Heart left ventricle (tissue), 16 donors: ENCODE data around the gene ELOVL5. TPM values are rescaled to one million over a fixed set of nuclear protein-coding genes. Genes with fewer than 3 reads are reported as not detected.
"Not testable (repeated sequence)": the region's sequence is repeated elsewhere in the genome, so short reads cannot be mapped to it uniquely, and the experiment has no call there.

Experiments
- ATAC-seq, 4 donors: fragments of 200-7000 bp; cut with Tn5 transposase; one replicate each; pipeline ENCODE4 v1.9.1; 2020 to 2022; ENCODE audit warnings: moderate library complexity in 4 of 4, mild to moderate bottlenecking in 3 of 4, moderate number of reproducible peaks in 1 of 4
- DNase-seq, 5 donors: peaks; one replicate each; pipeline ENCODE4 v3.0.0-alpha.2; 2020
- H3K27ac ChIP-seq, 12 donors: fragments of 200-600 bp; sonication (generic) in 4 of 12; one replicate each; pipeline versions ENCODE4 v1.5.0 to v1.8.0; 2016 to 2022; ENCODE audit warnings: mild to moderate bottlenecking in 2 of 12
- H3K27me3 ChIP-seq, 9 donors: fragments of 200-600 bp; sonication (generic) in 2 of 9; one replicate each; pipeline versions ENCODE4 v1.5.1 to v1.8.0; 2016 to 2022; ENCODE audit warnings: mild to moderate bottlenecking in 3 of 9
- H3K36me3 ChIP-seq, 9 donors: fragments of 200-600 bp; sonication (generic) in 2 of 9; one replicate each; pipeline versions ENCODE4 v1.5.0 to v1.8.0; 2018 to 2022; ENCODE audit warnings: mild to moderate bottlenecking in 2 of 9
- H3K4me1 ChIP-seq, 12 donors: fragments of 200-600 bp; sonication (generic) in 4 of 12; one replicate each; pipeline versions ENCODE4 v1.5.0 to v1.8.0; 2016 to 2022; ENCODE audit warnings: mild to moderate bottlenecking in 3 of 12
- H3K4me3 ChIP-seq, 12 donors: fragments of 200-600 bp; sonication (generic) in 4 of 12; one replicate each; pipeline versions ENCODE4 v1.5.0 to v1.8.0; 2017 to 2022; ENCODE audit warnings: mild to moderate bottlenecking in 9 of 12, moderate library complexity in 4 of 12
- H3K9me3 ChIP-seq, 12 donors: fragments of 200-600 bp; sonication (generic) in 4 of 12; one replicate each; pipeline versions ENCODE4 v1.5.0 to v1.8.0; 2016 to 2022; ENCODE audit warnings: mild to moderate bottlenecking in 1 of 12
- POLR2A ChIP-seq, 2 donors: fragments of 450-650 bp; IDR thresholded peaks; one replicate each; pipeline ENCODE4 v1.6.1; 2017; ENCODE audit warnings: antibody characterized with exemption in 2 of 2, mild to moderate bottlenecking in 2 of 2, moderate library complexity in 2 of 2
- WGBS, 4 donors: extraction: QIAGEN DNeasy Blood & Tissue Kit in 2 of 4; methylation state at CpG; one replicate each; pipeline versions ENCODE4 v1.1.5 to v1.1.7; 2013 to 2018; 5-methylcytosine and 5-hydroxymethylcytosine counted together
- intact Hi-C, 10 donors: fragments of 100-400 bp; cut with DNase I; formaldehyde crosslinking; loops; one replicate each; pipeline versions ENCODE4 v1.11.1 to v1.14.2; 2022
- polyA plus RNA-seq, 2 donors: library from polyadenylated mRNA; stranded (reverse); fragments of 200-250 nt; gene quantifications; one replicate each; pipeline ENCODE4 v1.2.3, GENCODE V29; 2013
- total RNA-seq, 9 donors: library from RNA; depleted of rRNA in 2 of 9; stranded (reverse); fragments of >200 nt in 2 of 9; fragmentation: NEBNext Ultra II Directional in 3 of 9; extraction: Animal tissue kit (Norgen Biotek cat#: 25700) in 3 of 9; gene quantifications; one replicate each; pipeline versions ENCODE4 v1.1.0 to v1.2.4, GENCODE V29; 2016 to 2023
- TF ChIP-seq, protein P1 (sequence below), 12 donors: fragments of 200-600 bp; sonication (generic) in 4 of 12; IDR thresholded peaks; one replicate each; pipeline versions ENCODE4 v1.5.0 to v1.8.0; 2018 to 2022; ENCODE audit warnings: antibody characterized with exemption in 12 of 12, mild to moderate bottlenecking in 5 of 12
- donor health status: ischemic (EF 13 %, LVEDD 7.1; RV severe dilation, severe dysfunction).
- donor health status: healthy with polysubstance abuse.
- donor health status: DM: no; HTN: yes; CAD: no.
- donor health status: DM: no; HTN: no; CAD: no.
- donor health status: ischemic (EF 25% LVEDD 6.9; RV normal size, moderate dysfunction).
- donor health status: ischemic (EF 25% LVEDD 5.7; RV mildly dilated, moderate dysfunction).
- donor health status: healthy.
- donor health status: DM: yes; HTN: yes; CAD: no.
- donor health status: ischemic (EF 35%, LVEDD 5.7; RV mildly dilated, moderate dysfunction).
- donor health status: nonischemic (EF 11% LVEDD 7.7; RV severe dilation, severe dysfunction).
- donor health status: DM: yes; HTN: yes; CAD: no.
- donor health status: PGD.
- donor health status: ischemic (EF 29% LVEDD 5.4; RV normal size, mild dysfunction).
- donor health status: nonischemic (EF 23%, LVEDD 6.1; RV moderate dilation, normal function).

Gene ELOVL5
- total and polyA plus RNA-seq, 11 donors, result 9.6 to 47.9 (median 29.3) TPM

DNA sequence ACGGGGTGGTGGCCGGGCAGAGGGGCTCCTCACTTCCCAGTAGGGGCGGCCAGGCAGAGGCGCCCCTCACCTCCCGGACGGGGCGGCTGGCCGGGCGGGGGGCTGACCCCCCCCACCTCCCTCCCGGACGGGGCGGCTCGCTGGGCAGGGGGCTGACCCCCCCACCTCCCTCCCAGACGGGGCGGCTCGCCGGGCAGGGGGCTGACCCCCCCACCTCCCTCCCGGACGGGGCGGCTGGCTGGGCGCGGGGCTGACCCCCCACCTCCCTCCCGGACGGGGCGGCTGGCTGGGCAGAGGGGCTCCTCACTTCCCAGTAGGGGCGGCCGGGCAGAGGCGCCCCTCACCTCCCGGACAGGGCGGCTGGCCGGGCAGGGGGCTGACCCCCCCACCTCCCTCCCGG lies 43.8 kb downstream of the ELOVL5 start:
- not testable (repeated sequence) for H3K9me3 ChIP-seq, H3K4me3 ChIP-seq, ATAC-seq, H3K27ac ChIP-seq, H3K27me3 ChIP-seq, H3K36me3 ChIP-seq, DNase-seq
- 84 to 99% (median 93%) methylated on average over 2 to 23 of the region's 32 CpGs for WGBS, 4 donors
- intact Hi-C loops, result loop anchor here in 6 of 10 donors (5.0 kb wide), 1 partner anchor 42 kb away; the partner anchor contains the start of gene ELOVL5 (in 6 of the 6)
- peaks cover 20 to 79% (median 69%) of the 10 kb centered on the region in 12 donors for H3K4me1 ChIP-seq

DNA sequence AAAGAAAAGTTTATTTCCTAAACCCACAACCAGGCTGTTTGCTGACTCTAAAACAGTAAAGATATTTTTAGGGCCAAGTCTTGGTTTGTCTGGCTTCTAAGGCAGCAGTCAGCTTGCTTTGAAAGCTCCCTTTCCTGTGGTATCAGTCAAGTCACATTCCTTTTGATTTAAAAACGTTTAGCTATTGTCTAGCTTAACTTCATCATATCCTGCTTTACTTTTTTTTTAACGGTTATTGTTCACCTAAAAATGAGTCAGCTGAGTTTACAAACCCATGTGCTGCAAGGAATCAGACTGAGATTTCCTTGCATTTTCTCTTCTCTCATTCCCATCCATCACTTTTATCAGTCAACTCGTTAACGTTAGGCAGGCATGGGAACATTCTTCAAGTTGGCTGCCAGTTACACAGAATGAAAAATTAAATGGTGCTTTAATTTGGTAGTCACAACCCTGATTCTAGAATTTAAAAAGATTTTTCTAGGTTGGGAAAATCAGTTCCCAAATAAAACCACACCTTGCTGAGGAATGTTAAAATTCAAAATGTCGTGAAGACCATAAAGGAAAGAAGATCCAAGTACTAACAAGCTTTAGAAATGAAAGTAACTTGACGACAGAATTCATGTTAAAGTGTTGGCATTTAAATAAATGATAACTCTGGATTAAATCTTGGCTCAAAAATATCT lies 45.9 kb downstream of the ELOVL5 start:
- intact Hi-C loops, result loop anchor here in 6 of 10 donors (5.0 kb wide), 1 partner anchor 44 kb away; the partner anchor contains the start of gene ELOVL5 (in 6 of the 6)
- Histone ChIP-seq H3K4me1 (peaks cover 22 to 75% (median 67%) of the 10 kb centered on the region in 12 donors), H3K9me3 (no peaks in the 10 kb centered on the region), H3K27ac (peak overlapping the region; percentile 43 to 88 (median 77)), H3K27me3 (no peaks in the 10 kb centered on the region), H3K4me3 (peak overlapping the region in 8 of 12 donors; percentile 5 to 31 (median 17)), H3K36me3 (no peaks in the 10 kb centered on the region)
- DNase-seq (peak in 1 of 5 donors; percentile 21), ATAC-seq (peak; percentile 44 to 80 (median 55))
- no peak for TF ChIP-seq POLR2A (IDR thresholded peaks at IDR 0.05)
- TF ChIP-seq, protein P1, sequence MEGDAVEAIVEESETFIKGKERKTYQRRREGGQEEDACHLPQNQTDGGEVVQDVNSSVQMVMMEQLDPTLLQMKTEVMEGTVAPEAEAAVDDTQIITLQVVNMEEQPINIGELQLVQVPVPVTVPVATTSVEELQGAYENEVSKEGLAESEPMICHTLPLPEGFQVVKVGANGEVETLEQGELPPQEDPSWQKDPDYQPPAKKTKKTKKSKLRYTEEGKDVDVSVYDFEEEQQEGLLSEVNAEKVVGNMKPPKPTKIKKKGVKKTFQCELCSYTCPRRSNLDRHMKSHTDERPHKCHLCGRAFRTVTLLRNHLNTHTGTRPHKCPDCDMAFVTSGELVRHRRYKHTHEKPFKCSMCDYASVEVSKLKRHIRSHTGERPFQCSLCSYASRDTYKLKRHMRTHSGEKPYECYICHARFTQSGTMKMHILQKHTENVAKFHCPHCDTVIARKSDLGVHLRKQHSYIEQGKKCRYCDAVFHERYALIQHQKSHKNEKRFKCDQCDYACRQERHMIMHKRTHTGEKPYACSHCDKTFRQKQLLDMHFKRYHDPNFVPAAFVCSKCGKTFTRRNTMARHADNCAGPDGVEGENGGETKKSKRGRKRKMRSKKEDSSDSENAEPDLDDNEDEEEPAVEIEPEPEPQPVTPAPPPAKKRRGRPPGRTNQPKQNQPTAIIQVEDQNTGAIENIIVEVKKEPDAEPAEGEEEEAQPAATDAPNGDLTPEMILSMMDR (IDR thresholded peaks at IDR 0.05), result no peak
- WGBS, 4 donors, result 9 to 12% (median 11%) methylated on average over 6 of the region's 6 CpGs

DNA sequence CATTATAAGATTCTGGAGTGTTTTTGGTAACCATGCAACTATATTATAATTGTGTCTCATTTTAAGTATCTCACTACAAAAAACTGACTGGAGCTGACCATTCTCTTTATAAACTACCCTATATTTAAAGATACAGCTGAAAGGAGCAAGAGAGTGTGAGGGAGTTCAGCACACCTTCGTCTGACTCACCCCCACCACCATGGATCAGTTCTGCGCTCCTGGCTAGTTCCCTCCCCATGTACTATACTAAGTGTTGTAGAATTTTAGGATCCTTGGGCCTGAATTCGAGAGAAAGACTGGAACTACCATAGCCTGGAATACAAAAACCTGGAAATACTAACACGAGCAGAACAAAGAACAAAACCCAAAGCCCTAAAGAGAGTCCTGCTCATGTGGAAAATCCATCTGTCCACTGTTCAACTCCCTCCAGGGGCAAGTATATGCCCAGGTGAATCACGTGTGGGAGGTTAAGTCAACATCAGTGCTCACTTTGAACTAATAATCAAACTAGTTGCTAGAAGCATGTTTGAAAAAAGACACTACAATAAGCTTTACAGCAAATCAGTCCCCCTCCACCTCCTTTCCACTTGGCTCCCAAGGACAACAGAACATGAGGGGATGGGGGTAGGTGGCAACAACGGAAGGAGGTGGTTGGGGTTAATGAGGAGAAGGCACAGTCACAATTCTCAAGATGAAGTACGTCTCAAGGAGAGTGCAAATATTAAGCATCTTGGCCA lies 46.8 kb downstream of the ELOVL5 start:
- 66 to 79% (median 71%) methylated on average over 7 of the region's 7 CpGs for WGBS, 4 donors
- Histone ChIP-seq H3K27me3 (no peaks in the 10 kb centered on the region), H3K9me3 (no peaks in the 10 kb centered on the region), H3K4me3 (peak overlapping the region in 2 of 12 donors; percentile 19 to 27), H3K27ac (peak overlapping the region; percentile 43 to 88 (median 77)), H3K4me1 (peaks cover 19 to 75% (median 62%) of the 10 kb centered on the region in 12 donors), H3K36me3 (no peaks in the 10 kb centered on the region)
- ATAC-seq (no peak), DNase-seq (no peak)
- TF ChIP-seq, protein P1 (IDR thresholded peaks at IDR 0.05), result no peak
- TF ChIP-seq POLR2A (IDR thresholded peaks at IDR 0.05), result no peak
- intact Hi-C loops, result loop anchor here in 7 of 10 donors (2.0 to 5.0 kb wide), 2 partner anchors 45 to 47 kb away; partner anchors contain the start of gene ELOVL5 (in 7 of the 7)

DNA sequence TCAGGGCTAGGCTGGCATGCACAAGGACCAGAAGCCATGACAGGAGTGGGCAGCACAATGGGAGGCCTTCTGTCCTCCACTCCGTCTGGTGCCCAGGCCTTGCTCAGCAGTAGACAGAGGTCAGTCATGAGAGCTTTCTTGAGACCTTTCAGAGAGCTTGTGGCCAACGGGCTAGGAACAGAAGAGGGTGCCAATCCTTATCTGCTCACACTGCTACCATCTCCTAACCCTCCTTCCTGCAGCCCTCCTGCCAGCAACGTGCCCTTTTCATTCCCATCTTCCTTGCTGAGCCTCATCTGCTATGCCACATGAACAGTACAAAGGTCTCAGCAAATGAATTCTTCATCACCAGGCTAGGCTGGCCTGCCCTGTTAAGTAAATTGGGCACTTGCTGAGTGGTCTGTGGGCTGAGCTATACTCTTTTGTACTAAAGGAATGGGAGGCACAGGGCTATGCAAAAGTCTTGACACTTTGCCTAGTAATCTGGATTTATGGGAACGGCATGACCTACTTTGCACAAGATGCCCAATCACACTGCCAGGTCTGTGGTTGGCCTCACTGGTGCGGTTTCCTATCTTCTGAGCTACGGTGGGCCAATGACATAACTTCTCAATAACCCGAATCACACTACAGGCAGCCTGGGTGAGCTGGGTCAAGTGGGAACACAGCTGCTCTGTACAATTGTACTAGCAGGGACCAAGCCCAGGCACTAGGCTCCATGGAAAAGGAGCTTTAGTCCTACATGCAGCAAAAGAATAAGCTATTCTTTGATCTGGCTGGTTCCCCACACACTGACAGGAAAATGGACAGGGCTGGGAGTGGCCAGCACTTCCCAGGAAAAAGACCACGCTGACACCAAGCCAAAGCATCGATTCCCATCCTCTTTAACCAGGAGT lies 47.8 kb downstream of the ELOVL5 start:
- DNase-seq (peak in 4 of 5 donors; percentile 44 to 54 (median 49)), ATAC-seq (peak; percentile 81 to 92 (median 89))
- Histone ChIP-seq H3K9me3 (no peaks in the 10 kb centered on the region), H3K27ac (peak overlapping the region; percentile 43 to 88 (median 77)), H3K27me3 (no peaks in the 10 kb centered on the region), H3K4me3 (no peak overlapping the region), H3K4me1 (peaks cover 19 to 80% (median 66%) of the 10 kb centered on the region in 12 donors), H3K36me3 (no peaks in the 10 kb centered on the region)
- intact Hi-C loops, result loop anchor here in 7 of 10 donors (2.0 to 5.0 kb wide), 2 partner anchors 46 to 48 kb away; partner anchors contain the start of gene ELOVL5 (in 7 of the 7)
- no peak for TF ChIP-seq POLR2A (IDR thresholded peaks at IDR 0.05)
- TF ChIP-seq, protein P1 (IDR thresholded peaks at IDR 0.05), result no peak
- WGBS, 4 donors, result 21 to 41% (median 29%) methylated on average over 8 to 9 of the region's 9 CpGs
